Thoracic aorta (tissue), 2 donors: ENCODE data around the gene RAB11FIP2. TPM values are rescaled to one million over a fixed set of nuclear protein-coding genes. Genes with fewer than 3 reads are reported as not detected.
"Not testable (repeated sequence)": the region's sequence is repeated elsewhere in the genome, so short reads cannot be mapped to it uniquely, and the experiment has no call there.

Experiments used
- ATAC-seq: fragments of 150-250 bp; one replicate; pipeline ENCODE4 v1.8.0; 2017; ENCODE audit warnings: low read depth; ENCODE audit not compliant: insufficient number of reproducible peaks, low FRiP score
- DNase-seq: peaks from one replicate; pipeline ENCODE4 v3.0.0-alpha.2; 2020; ENCODE audit warnings: low spot score
- H3K27ac ChIP-seq, 2 donors: fragments of 200-600 bp; sonication (generic); 1 replicate in 1 of 2; 2 replicates in 1 of 2; pipeline ENCODE4 v1.5.1; 2016; ENCODE audit warnings: mild to moderate bottlenecking in 2 of 2, moderate library complexity in 2 of 2
- H3K27me3 ChIP-seq: fragments of 200-600 bp; sonication (generic); replicated peaks from 2 replicates; pipeline ENCODE4 v1.6.0; 2016; ENCODE audit warnings: mild to moderate bottlenecking; ENCODE audit not compliant: insufficient read depth
- H3K36me3 ChIP-seq: fragments of 200-600 bp; sonication (generic); one replicate; pipeline ENCODE4 v1.5.1; 2016
- H3K4me1 ChIP-seq, 2 donors: fragments of 200-600 bp; sonication (generic); 1 replicate in 1 of 2; 2 replicates in 1 of 2; pipeline versions ENCODE4 v1.5.1 to v1.6.0; 2016; ENCODE audit warnings: low read depth in 2 of 2, mild to moderate bottlenecking in 1 of 2; ENCODE audit not compliant: control insufficient read depth in 1 of 2
- H3K4me3 ChIP-seq: fragments of 200-600 bp; sonication (generic); 2 replicates; pipeline ENCODE4 v1.5.1; 2016; ENCODE audit warnings: mild to moderate bottlenecking
- H3K9me3 ChIP-seq: fragments of 200-600 bp; sonication (generic); 2 replicates; pipeline ENCODE4 v1.5.1; 2016
- CTCF ChIP-seq: fragments of 200-600 bp; sonication (generic); IDR thresholded peaks from one replicate; pipeline ENCODE4 v1.5.1; 2019; ENCODE audit warnings: antibody characterized with exemption
- total RNA-seq, 2 donors: library from RNA; depleted of rRNA; stranded (reverse); fragments of >200 nt; gene quantifications; one replicate each; pipeline versions ENCODE4 v1.1.0 to v1.2.3, GENCODE V29; 2016

Gene RAB11FIP2
- total RNA-seq, 2 donors from 2014 or later = 17.9 to 46.6 TPM

DNA sequence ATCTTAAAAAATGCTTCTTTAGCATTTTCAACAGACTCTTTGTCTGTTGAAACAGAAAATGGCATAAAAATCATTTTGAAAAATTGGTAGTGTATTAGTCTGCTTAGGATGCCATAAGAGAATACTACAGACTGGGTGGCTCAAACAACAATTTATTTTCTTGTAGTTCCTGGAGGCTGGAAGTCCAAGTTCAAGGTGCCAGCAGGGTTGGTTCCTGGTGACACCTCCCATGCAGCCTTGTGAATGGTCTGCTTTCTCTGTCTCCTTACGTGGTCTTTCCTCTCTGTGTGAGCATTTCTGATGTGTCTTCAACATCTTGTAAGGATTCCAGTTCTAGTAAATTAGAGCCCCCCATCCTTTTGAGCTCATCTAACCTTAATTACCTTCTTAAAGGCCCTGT, 26.1 kb upstream of the RAB11FIP2 start:
- no peaks in the 10 kb centered on the region for H3K4me1 ChIP-seq
- peaks cover 4% of the 10 kb centered on the region for H3K9me3 ChIP-seq
- no peak overlapping the region for H3K4me3 ChIP-seq
- H3K27me3 ChIP-seq = no peaks in the 10 kb centered on the region
- DNase-seq (no peak), ATAC-seq (no peak)
- H3K27ac ChIP-seq = no peak overlapping the region
- no peak for TF ChIP-seq CTCF
- no peaks in the 10 kb centered on the region for H3K36me3 ChIP-seq

- not testable (repeated sequence) for H3K4me1 ChIP-seq, ATAC-seq
These were observed 20.6 kb upstream of the RAB11FIP2 start for GRCh38 chr10:118067389-118067788.

DNA sequence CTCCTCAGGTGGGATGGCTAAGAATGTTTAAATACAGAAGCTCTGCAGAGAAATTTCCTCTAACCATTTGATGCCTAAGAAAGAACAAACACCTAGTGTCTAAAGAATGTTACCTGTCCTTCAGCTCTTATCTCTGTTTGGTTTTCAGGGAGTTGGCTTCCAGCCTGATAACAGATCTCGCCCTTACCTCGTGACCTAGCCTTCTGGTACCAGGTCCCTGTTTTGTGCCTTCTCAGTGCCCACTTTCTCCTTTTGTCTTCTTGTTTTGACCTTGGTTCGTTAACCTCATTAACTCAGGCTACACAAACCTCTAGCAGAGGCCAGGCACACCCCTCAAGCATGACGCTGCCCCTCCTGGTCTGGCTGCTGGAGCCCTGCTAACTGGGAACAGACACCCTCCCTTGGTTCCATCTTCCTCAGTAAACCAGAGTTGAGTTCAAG, 16.1 kb upstream of the RAB11FIP2 start:
- no peak for ATAC-seq
- H3K27me3 ChIP-seq = no peaks in the 10 kb centered on the region
- H3K36me3 ChIP-seq = no peaks in the 10 kb centered on the region
- H3K4me1 ChIP-seq = peaks cover 3 to 8% of the 10 kb centered on the region in 2 donors
- H3K27ac ChIP-seq = no peak overlapping the region
- DNase-seq = no peak
- H3K9me3 ChIP-seq = no peaks in the 10 kb centered on the region
- TF ChIP-seq CTCF = no peak
- no peak overlapping the region for H3K4me3 ChIP-seq

More at GRCh38 chr10:118067389-118067788, 20.6 kb upstream of the RAB11FIP2 start:
- not testable (repeated sequence) for H3K27me3 ChIP-seq, H3K27ac ChIP-seq, DNase-seq, H3K36me3 ChIP-seq, H3K9me3 ChIP-seq, H3K4me3 ChIP-seq

DNA sequence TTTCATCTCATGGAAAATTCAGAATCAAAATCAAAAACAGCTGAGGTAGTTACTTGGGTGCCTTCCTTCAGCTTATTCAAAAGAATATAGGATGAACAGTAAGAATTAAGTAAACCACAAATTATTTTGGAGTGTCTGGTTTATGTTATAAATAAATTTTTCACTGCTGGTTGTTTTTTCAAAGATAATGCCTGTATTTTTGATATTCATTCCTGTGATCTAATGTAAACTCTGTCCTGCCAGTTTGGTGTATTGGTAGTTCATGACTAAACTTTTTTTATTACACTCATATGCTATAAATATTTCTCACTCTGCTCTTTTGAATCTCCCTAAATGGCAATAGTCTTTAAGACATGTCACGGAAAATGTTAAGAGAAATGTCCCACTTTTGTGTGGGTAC, 11.6 kb upstream of the RAB11FIP2 start:
- TF ChIP-seq CTCF = no peak
- DNase-seq (no peak), ATAC-seq (no peak)
- peaks cover 3 to 8% of the 10 kb centered on the region in 2 donors for H3K4me1 ChIP-seq
- no peaks in the 10 kb centered on the region for H3K9me3 ChIP-seq
- no peaks in the 10 kb centered on the region for H3K36me3 ChIP-seq
- H3K27ac ChIP-seq = no peak overlapping the region
- no peaks in the 10 kb centered on the region for H3K27me3 ChIP-seq
- H3K4me3 ChIP-seq = no peak overlapping the region

- Histone ChIP-seq H3K4me1 (peaks cover 3 to 8% of the 10 kb centered on the region in 2 donors), H3K4me3 (no peak overlapping the region), H3K9me3 (no peaks in the 10 kb centered on the region), H3K27ac (no peak overlapping the region), H3K36me3 (no peaks in the 10 kb centered on the region), H3K27me3 (no peaks in the 10 kb centered on the region)
- no peak for TF ChIP-seq CTCF
- ATAC-seq (no peak), DNase-seq (no peak)
These were observed 10.6 kb upstream of the RAB11FIP2 start for GRCh38 chr10:118057361-118057760.

DNA sequence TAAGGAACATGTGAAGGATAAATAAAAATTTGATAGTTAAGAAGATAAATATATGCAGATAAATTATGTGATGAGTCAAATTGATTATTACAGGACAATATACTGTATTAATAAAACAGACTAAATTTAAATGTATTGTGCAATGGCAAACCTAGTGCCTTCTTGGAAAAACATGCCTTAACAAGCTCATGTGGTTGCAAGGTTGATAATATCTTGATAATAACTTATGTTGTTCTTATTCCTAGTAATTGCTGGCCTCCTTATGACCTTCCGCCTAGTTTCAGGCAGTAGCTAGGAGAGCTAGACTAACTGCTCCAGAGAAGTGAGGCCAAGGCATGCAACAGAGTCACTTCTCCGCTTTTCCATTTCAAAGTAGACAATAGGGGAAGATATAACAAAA, 7.6 kb upstream of the RAB11FIP2 start:
- DNase-seq (no peak), ATAC-seq (no peak)
- Histone ChIP-seq H3K9me3 (no peaks in the 10 kb centered on the region), H3K4me1 (no peaks in the 10 kb centered on the region), H3K27me3 (no peaks in the 10 kb centered on the region), H3K36me3 (no peaks in the 10 kb centered on the region), H3K4me3 (no peak overlapping the region), H3K27ac (no peak overlapping the region)
- no peak for TF ChIP-seq CTCF
